ENCODE data around the gene PRPF6. TPM values are rescaled to one million over a fixed set of nuclear protein-coding genes. Genes with fewer than 3 reads are reported as not detected.
A peak's percentile ranks its signal among the peaks of the same experiment; 100 is the strongest.

The PRPF6 gene
- total and polyA plus RNA-seq, 2 of the 13 experiments (the other 11 are each of a cell fraction or from before 2014, with no cell fraction given): 63.7 to 101 TPM

- TF ChIP-seq ZNF678 (CRISPR knock-in tag; IDR thresholded peaks at IDR 0.05): no peak; the same call in 1 of the 2 replicates
- no peak for TF ChIP-seq NBN (conservative IDR thresholded peaks at IDR 0.05)
- TF ChIP-seq U2AF1 (optimal IDR thresholded peaks at IDR 0.05; ENCODE audit: low read depth, low read length): no peak
- TF ChIP-seq MEIS1 (CRISPR knock-in tag; IDR thresholded peaks at IDR 0.05; ENCODE audit: borderline replicate concordance): 0 out of 2 replicates have a peak, but pooled peaks have one; percentile 66
- TF ChIP-seq SMYD3 (CRISPR knock-in tag; IDR thresholded peaks at IDR 0.05): no peak
- TF ChIP-seq BRF2 (CRISPR knock-in tag; IDR thresholded peaks at IDR 0.05): peak; percentile 40; the same call in 1 of the 2 replicates
- TF ChIP-seq BORCS8-MEF2B (CRISPR knock-in tag; IDR thresholded peaks at IDR 0.05): peak; percentile 90
- peak; percentile 69; the same call in 1 of the 2 replicates for TF ChIP-seq ZBTB14 (CRISPR knock-in tag; IDR thresholded peaks at IDR 0.05)
- TF ChIP-seq ZFP41 (CRISPR knock-in tag; IDR thresholded peaks at IDR 0.05; ENCODE audit: borderline replicate concordance): peak; percentile 87
- TF ChIP-seq ZNF33B (CRISPR knock-in tag; IDR thresholded peaks at IDR 0.05): no peak; the same call in 1 of the 2 replicates
- TF ChIP-seq RORA (CRISPR knock-in tag; IDR thresholded peaks at IDR 0.05): no peak
- TF ChIP-seq ZNF749 (CRISPR knock-in tag; IDR thresholded peaks at IDR 0.05; ENCODE audit: borderline replicate concordance): no peak
- no peak for TF ChIP-seq ZNF382 (CRISPR knock-in tag; IDR thresholded peaks at IDR 0.05; ENCODE audit: borderline replicate concordance)
- TF ChIP-seq ELF4 (CRISPR knock-in tag; IDR thresholded peaks at IDR 0.05; ENCODE audit: borderline replicate concordance): no peak
- TF ChIP-seq ATF6 (CRISPR knock-in tag; conservative IDR thresholded peaks at IDR 0.05): no peak
- peak; percentile 80 for TF ChIP-seq MYNN (CRISPR knock-in tag; IDR thresholded peaks at IDR 0.05; ENCODE audit: low read depth)
- TF ChIP-seq SRY (CRISPR knock-in tag; IDR thresholded peaks at IDR 0.05): no peak
- 0 out of 2 replicates have a peak, but pooled peaks have one; percentile 85 for TF ChIP-seq IRF9 (CRISPR knock-in tag; IDR thresholded peaks at IDR 0.05; ENCODE audit: borderline replicate concordance)
- TF ChIP-seq NFIC (IDR thresholded peaks at IDR 0.05; ENCODE audit: low read length): no peak
These were observed 7.1 kb upstream of the PRPF6 start (continued) for GRCh38 chr20:63973636-63974401.

Data from HepG2 (cell line).